K562 (cell line): ENCODE measurements around the gene PRRT1.

ENCODE experiments used
- CBX5 ChIP-seq: IDR thresholded peaks from 2 replicates; pipeline ENCODE4 v1.6.1; 2014; ENCODE audit warnings: low read depth, borderline replicate concordance
- FOS ChIP-seq: IDR thresholded peaks from 3 replicates; pipeline ENCODE4 v1.6.1; 2011; ENCODE audit not compliant: insufficient read length; ENCODE audit errors: extremely low read depth
- GABPA ChIP-seq: fragments of 200-800 bp; sonication (Bioruptor generic); conservative IDR thresholded peaks from 2 replicates; pipeline ENCODE4 v1.6.1; 2016; ENCODE audit warnings: low read depth, missing genetic modification characterization, missing compliant biosample characterization
- HMG20B ChIP-seq: fragments of 250-450 bp; sonication (Bioruptor Pico); IDR thresholded peaks from 2 replicates; pipeline ENCODE4 v1.5.0; 2021; ENCODE audit warnings: mild to moderate bottlenecking
- JUND ChIP-seq, 2 experiments: IDR thresholded peaks; 2 replicates in 1 of 2; 3 replicates in 1 of 2; pipeline ENCODE4 v1.6.1; 2011; ENCODE audit warnings: borderline replicate concordance in 2 of 2, low read depth in 2 of 2, low read length in 2 of 2, improper control_type of control experiment in 1 of 2, missing biosample characterization in 1 of 2, missing genetic modification characterization in 1 of 2, missing genetic modification reagents in 1 of 2
- MAFF ChIP-seq: IDR thresholded peaks from 2 replicates; pipeline ENCODE4 v1.6.1; 2012; ENCODE audit warnings: low read length, improper control_type of control experiment
- MTA1 ChIP-seq: fragments of 450-650 bp; IDR thresholded peaks from 2 replicates; pipeline ENCODE4 v1.6.1; 2017; ENCODE audit warnings: borderline replicate concordance
- NRF1 ChIP-seq, 2 experiments: fragments of 450-650 bp; IDR thresholded peaks in 1 of 2; conservative IDR thresholded peaks in 1 of 2; 2 replicates each; pipeline ENCODE4 v1.6.1; 2014; ENCODE audit warnings: mild to moderate bottlenecking in 2 of 2
- ZBTB33 ChIP-seq: sonication (generic); formaldehyde crosslinking; IDR thresholded peaks from 2 replicates; pipeline ENCODE4 v1.8.1; 2023; ENCODE audit warnings: mild to moderate bottlenecking, missing genetic modification reagents
- TF ChIP-seq, protein P1 (sequence below): fragments of 150-350 bp; conservative IDR thresholded peaks from 2 replicates; pipeline ENCODE4 v1.6.1; 2014; ENCODE audit warnings: low read length

DNA sequence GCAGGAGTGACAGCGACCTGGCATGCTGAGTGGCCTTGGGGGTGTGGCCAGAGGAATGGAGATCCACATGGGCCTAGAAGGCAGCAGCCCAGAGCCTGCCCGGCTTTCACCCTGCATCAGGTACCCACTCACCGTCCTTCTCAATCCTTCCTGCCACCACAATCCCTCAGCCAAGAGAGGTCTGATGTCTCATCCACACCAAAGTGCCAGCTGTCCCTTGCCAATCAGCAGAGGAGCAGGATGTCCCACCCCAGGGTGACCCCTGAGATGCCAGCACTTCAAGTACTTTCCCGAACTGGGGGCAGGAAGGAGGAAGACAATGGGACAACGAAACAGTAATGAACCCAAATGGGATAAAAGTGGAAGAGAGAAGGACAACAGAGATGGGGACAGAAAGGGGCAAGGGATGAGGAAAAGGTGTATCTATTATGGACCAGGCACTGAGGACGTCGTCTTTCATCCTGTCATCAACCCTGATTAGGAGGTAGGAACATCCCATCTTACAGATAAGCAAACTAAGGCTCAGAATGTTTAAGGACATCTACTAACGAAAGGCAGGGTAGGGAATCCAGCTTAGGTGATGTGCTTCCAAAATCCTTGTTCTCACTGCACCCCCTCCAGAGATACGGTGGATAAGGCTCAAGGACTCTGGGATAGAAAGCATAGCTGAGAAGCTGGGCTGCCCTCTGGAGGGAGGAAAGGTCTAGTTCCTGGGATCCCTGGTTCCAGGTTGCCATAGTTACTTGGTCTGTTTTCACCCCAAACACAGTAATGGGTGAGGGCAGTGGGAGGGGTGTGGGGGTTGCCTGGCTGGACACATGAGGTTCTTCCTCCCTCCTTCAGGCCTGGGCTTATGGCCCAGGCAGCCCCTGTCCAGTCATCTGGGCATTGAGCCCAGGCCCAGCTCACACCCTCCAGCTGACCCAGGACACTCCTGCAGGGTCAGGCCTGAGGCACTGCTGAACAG lies 38.1 kb downstream of the PRRT1 start:
- TF ChIP-seq NRF1 (conservative IDR thresholded peaks at IDR 0.05 in 1 of 2, IDR thresholded peaks at IDR 0.05 in 1 of 2) (no peak), JUND (IDR thresholded peaks at IDR 0.05; ENCODE audit: borderline replicate concordance, low read depth, low read length) (peak; percentile 37; the same call in 1 of the 2 replicates), JUND (tag; IDR thresholded peaks at IDR 0.05; ENCODE audit: borderline replicate concordance, low read depth, low read length) (no peak), HMG20B (CRISPR knock-in tag) (no peak), MAFF (no peak), ZBTB33 (CRISPR knock-in tag) (no peak), GABPA (tag) (no peak), MTA1 (no peak), FOS (no peak), CBX5 (no peak)
- TF ChIP-seq, protein P1, sequence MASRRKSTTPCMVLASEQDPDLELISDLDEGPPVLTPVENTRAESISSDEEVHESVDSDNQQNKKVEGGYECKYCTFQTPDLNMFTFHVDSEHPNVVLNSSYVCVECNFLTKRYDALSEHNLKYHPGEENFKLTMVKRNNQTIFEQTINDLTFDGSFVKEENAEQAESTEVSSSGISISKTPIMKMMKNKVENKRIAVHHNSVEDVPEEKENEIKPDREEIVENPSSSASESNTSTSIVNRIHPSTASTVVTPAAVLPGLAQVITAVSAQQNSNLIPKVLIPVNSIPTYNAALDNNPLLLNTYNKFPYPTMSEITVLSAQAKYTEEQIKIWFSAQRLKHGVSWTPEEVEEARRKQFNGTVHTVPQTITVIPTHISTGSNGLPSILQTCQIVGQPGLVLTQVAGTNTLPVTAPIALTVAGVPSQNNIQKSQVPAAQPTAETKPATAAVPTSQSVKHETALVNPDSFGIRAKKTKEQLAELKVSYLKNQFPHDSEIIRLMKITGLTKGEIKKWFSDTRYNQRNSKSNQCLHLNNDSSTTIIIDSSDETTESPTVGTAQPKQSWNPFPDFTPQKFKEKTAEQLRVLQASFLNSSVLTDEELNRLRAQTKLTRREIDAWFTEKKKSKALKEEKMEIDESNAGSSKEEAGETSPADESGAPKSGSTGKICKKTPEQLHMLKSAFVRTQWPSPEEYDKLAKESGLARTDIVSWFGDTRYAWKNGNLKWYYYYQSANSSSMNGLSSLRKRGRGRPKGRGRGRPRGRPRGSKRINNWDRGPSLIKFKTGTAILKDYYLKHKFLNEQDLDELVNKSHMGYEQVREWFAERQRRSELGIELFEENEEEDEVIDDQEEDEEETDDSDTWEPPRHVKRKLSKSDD, result no peak
